PC-3 (cell line): Measurements from ENCODE around the gene PALS2. TPM values are rescaled to one million over a fixed set of nuclear protein-coding genes. Genes with fewer than 3 reads are reported as not detected.
A peak's percentile ranks its signal among the peaks of the same experiment; 100 is the strongest.

Experiments used
- ATAC-seq: fragments of 200-7000 bp; cut with Tn5 transposase; 2 replicates; pipeline ENCODE4 v1.9.1; 2020; ENCODE audit warnings: mild to moderate bottlenecking, moderate library complexity
- BruUV-seq: library from RNA; stranded (reverse); fragments of 400-500 nt; replicated peaks from 2 replicates; lab custom pipeline; 2021; lab: Mats Ljungman, UMichigan
- CTCF ChIA-PET: fragments of 300-600 bp; sonication (Branson Sonifier 250); formaldehyde crosslinking; loops from one replicate; lab custom pipeline; 2022; ENCODE audit warnings: antibody characterized with exemption; lab: Charles Lee
- POLR2A ChIA-PET: fragments of 300-600 bp; sonication (Branson Sonifier 250); formaldehyde crosslinking; loops from one replicate; lab custom pipeline; 2022; ENCODE audit warnings: antibody characterized with exemption; ENCODE audit not compliant: unreplicated experiment; lab: Charles Lee
- DNase-seq: peaks from one replicate; pipeline ENCODE4 v3.0.0-alpha.2; 2015
- H2AFZ ChIP-seq: fragments of 300-600 bp; sonication (generic); 2 replicates; pipeline ENCODE4 v1.6.0; 2016; ENCODE audit warnings: antibody characterized with exemption, low read length
- H3F3A ChIP-seq: fragments of 300-600 bp; sonication (generic); one replicate; pipeline ENCODE4 v1.6.0; 2017; ENCODE audit warnings: antibody characterized with exemption, low read length, control low read depth, mild to moderate bottlenecking; ENCODE audit not compliant: unreplicated experiment
- H3K27ac ChIP-seq: fragments of 300-600 bp; sonication (generic); 2 replicates; pipeline ENCODE4 v1.5.1; 2016; ENCODE audit warnings: mild to moderate bottlenecking, low read length
- H3K27me3 ChIP-seq: fragments of 300-600 bp; sonication (generic); 2 replicates; pipeline ENCODE4 v1.6.1; 2016; ENCODE audit warnings: low read length, mixed read lengths
- H3K36me3 ChIP-seq: fragments of 300-600 bp; sonication (generic); 2 replicates; pipeline ENCODE4 v1.6.1; 2016; ENCODE audit warnings: low read depth, mixed run types, low read length, mixed read lengths
- H3K4me1 ChIP-seq: fragments of 300-600 bp; sonication (generic); 2 replicates; pipeline ENCODE4 v1.5.1; 2016; ENCODE audit warnings: low read length; ENCODE audit not compliant: insufficient read depth
- H3K4me2 ChIP-seq: fragments of 300-600 bp; sonication (generic); 2 replicates; pipeline ENCODE4 v1.6.0; 2016; ENCODE audit warnings: low read length
- H3K4me3 ChIP-seq: fragments of 300-600 bp; sonication (generic); 2 replicates; pipeline ENCODE4 v1.5.1; 2016; ENCODE audit warnings: mild to moderate bottlenecking, low read length, mixed read lengths
- H3K79me2 ChIP-seq: fragments of 300-600 bp; sonication (generic); 2 replicates; pipeline ENCODE4 v1.6.1; 2017; ENCODE audit warnings: low read length, mixed read lengths
- H3K9ac ChIP-seq: fragments of 300-600 bp; sonication (generic); 2 replicates; pipeline ENCODE4 v1.6.0; 2016; ENCODE audit warnings: mild to moderate bottlenecking, low read length
- H3K9me2 ChIP-seq: fragments of 300-600 bp; sonication (generic); replicated peaks from 2 replicates; pipeline ENCODE4 v1.6.1; 2016; ENCODE audit warnings: mixed run types, low read length, mixed read lengths
- H3K9me3 ChIP-seq: fragments of 300-600 bp; sonication (generic); 2 replicates; pipeline ENCODE4 v1.6.1; 2016; ENCODE audit warnings: low read length, mixed read lengths
- H4K20me1 ChIP-seq: fragments of 300-600 bp; sonication (generic); 2 replicates; pipeline ENCODE4 v1.6.1; 2016; ENCODE audit warnings: low read length, mixed read lengths
- EZH2 ChIP-seq: fragments of 300-600 bp; sonication (generic); IDR thresholded peaks from one replicate; pipeline ENCODE4 v1.6.1; 2017; ENCODE audit warnings: antibody characterized with exemption, mild to moderate bottlenecking, low read length; ENCODE audit not compliant: unreplicated experiment
- EZH2phosphoT487 ChIP-seq: fragments of 300-600 bp; sonication (generic); IDR thresholded peaks from 2 replicates; pipeline ENCODE4 v1.6.1; 2018; ENCODE audit warnings: mild to moderate bottlenecking, antibody characterized with exemption, low read length, borderline replicate concordance
- intact Hi-C: fragments of 100-400 bp; cut with micrococcal nuclease; formaldehyde crosslinking; loops from 2 replicates; pipeline ENCODE4 v1.9.0; 2023
- total RNA-seq: library from RNA; depleted of rRNA; stranded (reverse); fragments of >200 nt; gene quantifications from 2 replicates; pipeline ENCODE4 v1.2.3, GENCODE V29; 2014
- TF ChIP-seq, protein P1 (sequence below): fragments of 300-600 bp; sonication (generic); conservative IDR thresholded peaks from 2 replicates; pipeline ENCODE4 v1.5.1; 2017; ENCODE audit warnings: antibody characterized with exemption, low read depth, mild to moderate bottlenecking, low read length

The PALS2 gene
- total RNA-seq, 1 experiment from 2014 or later = 10.8 TPM

DNA sequence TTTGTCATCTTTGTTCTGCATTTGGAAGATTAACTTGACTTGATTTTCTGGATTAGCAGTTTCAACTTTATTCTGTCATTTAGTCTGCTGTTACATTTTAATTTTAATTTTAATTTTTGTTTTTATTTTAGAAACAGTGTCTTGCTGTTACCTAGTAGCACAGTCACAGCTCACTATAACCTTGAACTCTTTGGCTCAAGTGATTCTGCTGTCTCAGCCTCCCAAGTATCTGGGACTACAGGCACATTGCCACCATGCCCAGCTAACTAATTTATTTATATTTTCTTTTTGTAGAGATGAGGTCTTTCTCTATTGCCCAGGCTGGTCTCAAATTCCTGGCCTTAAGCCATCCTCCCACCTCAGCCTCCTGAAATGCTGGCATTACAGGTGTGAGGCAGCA is 35.3 kb downstream of the PALS2 start:
- intact Hi-C loops = no loop called here
- no peak overlapping the region for H2AFZ ChIP-seq
- BruUV-seq = no TSS peak
- H3K4me3 ChIP-seq = no peak overlapping the region
- no peaks in the 10 kb centered on the region; the same call in 1 of the 2 replicates for H3K4me1 ChIP-seq
- no peak overlapping the region for H3K27ac ChIP-seq
- POLR2A ChIA-PET = no interaction called here
- H4K20me1 ChIP-seq = no peaks in the 10 kb centered on the region
- TF ChIP-seq, protein P1, sequence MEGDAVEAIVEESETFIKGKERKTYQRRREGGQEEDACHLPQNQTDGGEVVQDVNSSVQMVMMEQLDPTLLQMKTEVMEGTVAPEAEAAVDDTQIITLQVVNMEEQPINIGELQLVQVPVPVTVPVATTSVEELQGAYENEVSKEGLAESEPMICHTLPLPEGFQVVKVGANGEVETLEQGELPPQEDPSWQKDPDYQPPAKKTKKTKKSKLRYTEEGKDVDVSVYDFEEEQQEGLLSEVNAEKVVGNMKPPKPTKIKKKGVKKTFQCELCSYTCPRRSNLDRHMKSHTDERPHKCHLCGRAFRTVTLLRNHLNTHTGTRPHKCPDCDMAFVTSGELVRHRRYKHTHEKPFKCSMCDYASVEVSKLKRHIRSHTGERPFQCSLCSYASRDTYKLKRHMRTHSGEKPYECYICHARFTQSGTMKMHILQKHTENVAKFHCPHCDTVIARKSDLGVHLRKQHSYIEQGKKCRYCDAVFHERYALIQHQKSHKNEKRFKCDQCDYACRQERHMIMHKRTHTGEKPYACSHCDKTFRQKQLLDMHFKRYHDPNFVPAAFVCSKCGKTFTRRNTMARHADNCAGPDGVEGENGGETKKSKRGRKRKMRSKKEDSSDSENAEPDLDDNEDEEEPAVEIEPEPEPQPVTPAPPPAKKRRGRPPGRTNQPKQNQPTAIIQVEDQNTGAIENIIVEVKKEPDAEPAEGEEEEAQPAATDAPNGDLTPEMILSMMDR = no peak
- TF ChIP-seq EZH2 (no peak), EZH2phosphoT487 (no peak)
- ATAC-seq (no peak), DNase-seq (no peak)
- no peaks in the 10 kb centered on the region for H3K36me3 ChIP-seq
- no peak overlapping the region for H3K9ac ChIP-seq
- H3K4me2 ChIP-seq = no peak overlapping the region
- H3K79me2 ChIP-seq = peaks cover 35% of the 10 kb centered on the region
- H3K9me2 ChIP-seq = no peaks in the 10 kb centered on the region
- H3F3A ChIP-seq = no peaks in the 10 kb centered on the region
- no peaks in the 10 kb centered on the region for H3K27me3 ChIP-seq
- H3K9me3 ChIP-seq = no peaks in the 10 kb centered on the region
- CTCF ChIA-PET = no interaction called here

DNA sequence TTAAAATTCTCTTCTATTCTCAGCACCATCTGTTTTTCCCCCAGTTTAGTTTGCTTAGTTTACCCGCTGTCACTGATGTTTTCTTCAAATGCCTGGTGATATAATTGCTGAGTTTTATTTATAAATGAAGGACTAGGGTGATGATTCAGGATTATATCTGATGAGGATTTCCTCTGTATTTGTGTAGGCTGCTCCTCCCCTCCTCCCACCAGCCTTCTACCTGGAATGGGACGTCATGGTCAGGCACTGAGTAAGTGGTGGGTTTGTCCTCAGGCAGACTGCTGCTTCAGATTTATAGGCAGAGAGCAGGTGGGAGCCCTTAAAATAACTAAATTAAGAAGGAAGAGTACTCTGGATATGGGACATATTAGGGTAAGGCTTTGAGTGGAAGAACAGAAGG is 35.8 kb downstream of the PALS2 start:
- no peaks in the 10 kb centered on the region for H3K36me3 ChIP-seq
- no peak overlapping the region for H3K4me2 ChIP-seq
- DNase-seq = peak; percentile 19
- H3K9ac ChIP-seq = no peak overlapping the region
- no TSS peak for BruUV-seq
- H3K4me1 ChIP-seq = no peaks in the 10 kb centered on the region; the same call in 1 of the 2 replicates
- H3K27me3 ChIP-seq = no peaks in the 10 kb centered on the region
- no peak; the same call in 1 of the 2 replicates for ATAC-seq
- no peaks in the 10 kb centered on the region for H3K9me3 ChIP-seq
- no peaks in the 10 kb centered on the region for H3F3A ChIP-seq
- peaks cover 40% of the 10 kb centered on the region for H3K79me2 ChIP-seq
- POLR2A ChIA-PET = interaction anchor here (0.6 kb wide), 1 partner anchor 12 kb away, joined by 4 read pairs; no protein-coding TSS in a partner anchor
- no peaks in the 10 kb centered on the region for H4K20me1 ChIP-seq
- H2AFZ ChIP-seq = no peak overlapping the region
- H3K9me2 ChIP-seq = no peaks in the 10 kb centered on the region
- CTCF ChIA-PET = no interaction called here
- intact Hi-C loops = no loop called here
- TF ChIP-seq EZH2phosphoT487 = no peak
- TF ChIP-seq, protein P1 = no peak
- TF ChIP-seq EZH2 = no peak
- H3K27ac ChIP-seq = no peak overlapping the region
- H3K4me3 ChIP-seq = no peak overlapping the region

DNA sequence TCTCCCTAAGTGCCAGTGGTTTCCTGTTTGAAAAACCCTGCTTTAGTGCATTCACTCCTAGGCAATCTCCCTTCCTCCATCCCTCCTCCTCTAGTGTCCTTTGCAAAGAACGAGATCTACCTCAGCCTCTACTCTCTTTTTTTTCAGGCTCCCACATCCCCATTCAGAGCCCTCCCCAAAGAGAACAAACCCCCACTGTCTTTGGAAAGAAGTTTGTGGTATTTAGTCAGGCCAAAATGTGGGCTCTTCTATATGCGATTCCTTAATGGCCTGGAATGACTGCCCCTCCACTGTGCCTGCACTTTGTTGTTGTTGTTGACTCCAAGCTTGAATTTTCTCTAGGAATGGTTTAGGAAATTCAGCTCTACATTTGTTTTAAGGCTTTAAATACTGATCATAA is 36.3 kb downstream of the PALS2 start:
- no peak for ATAC-seq
- H3K9ac ChIP-seq = no peak overlapping the region
- intact Hi-C loops = no loop called here
- no peaks in the 10 kb centered on the region for H4K20me1 ChIP-seq
- H3K4me1 ChIP-seq = no peaks in the 10 kb centered on the region; the same call in 1 of the 2 replicates
- H3K4me3 ChIP-seq = no peak overlapping the region
- H3K4me2 ChIP-seq = no peak overlapping the region
- no peak for DNase-seq
- POLR2A ChIA-PET = interaction anchor here (0.6 kb wide), 1 partner anchor 11 kb away, joined by 4 read pairs; no protein-coding TSS in a partner anchor
- no peak for TF ChIP-seq EZH2
- TF ChIP-seq, protein P1 = no peak
- TF ChIP-seq EZH2phosphoT487 = no peak
- H3K9me2 ChIP-seq = no peaks in the 10 kb centered on the region
- H2AFZ ChIP-seq = no peak overlapping the region
- H3F3A ChIP-seq = no peaks in the 10 kb centered on the region
- peaks cover 45% of the 10 kb centered on the region for H3K79me2 ChIP-seq
- H3K36me3 ChIP-seq = no peaks in the 10 kb centered on the region
- CTCF ChIA-PET = no interaction called here
- H3K27ac ChIP-seq = no peak overlapping the region
- no peaks in the 10 kb centered on the region for H3K27me3 ChIP-seq
- BruUV-seq = no TSS peak
- H3K9me3 ChIP-seq = no peaks in the 10 kb centered on the region
